Measurements from ENCODE around the gene PIP4K2C.

Gene PIP4K2C

GRCh38 chr12:57590864-57591781 is at the start of gene PIP4K2C:
PIP4K2C (plus strand) TSS chr12:57591192; CDS start chr12:57591290, 98 bp downstream.
- DNase-seq: peak; percentile 82

DNA sequence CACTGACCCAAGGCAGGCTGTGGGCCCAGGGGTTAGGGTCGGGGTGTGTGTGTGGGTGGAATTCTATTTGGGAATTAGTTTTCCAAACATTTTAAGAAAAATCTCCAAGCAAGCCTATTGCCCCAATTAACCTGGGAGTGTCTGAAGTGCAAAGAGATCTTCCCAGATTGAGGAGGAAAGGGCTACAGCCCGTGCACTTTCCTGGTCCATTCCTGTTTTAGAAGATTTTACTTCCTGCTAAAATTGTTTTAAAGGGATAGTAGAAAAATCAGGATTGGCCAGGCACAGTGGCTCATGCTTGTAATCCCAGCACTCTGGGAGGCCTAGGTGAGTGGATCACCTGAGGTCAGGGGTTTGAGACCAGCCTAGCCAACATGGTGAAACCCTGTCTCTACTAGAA is 49.3 kb upstream of the PIP4K2C start:
- no peak for DNase-seq

DNA sequence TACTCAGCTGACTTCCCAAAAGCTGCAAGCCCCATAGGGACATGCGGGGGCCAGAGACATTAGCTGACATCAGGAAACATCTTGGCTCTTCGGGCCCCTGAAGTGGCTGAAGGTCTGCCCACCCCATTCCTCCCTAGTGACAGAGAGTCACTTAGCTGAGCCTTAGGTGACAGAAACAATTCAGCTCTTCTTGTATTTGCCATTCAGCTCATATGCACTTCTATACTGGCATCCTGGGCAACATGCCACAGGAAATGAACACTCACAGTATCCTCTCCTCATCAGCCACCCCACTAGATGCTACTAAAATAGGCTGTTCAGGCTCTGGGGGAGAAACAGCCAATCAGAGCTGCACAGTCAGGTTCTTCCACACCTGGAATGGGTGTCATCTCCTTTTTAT is 47.4 kb upstream of the PIP4K2C start:
- no peak for DNase-seq

GRCh38 chr12:57545809-57546437 is 45.1 kb upstream of the PIP4K2C start:
- DNase-seq: no peak

- peak; percentile 98 for DNase-seq
These were observed 44.3 kb upstream of the PIP4K2C start, which contains the start of gene DCTN2 for GRCh38 chr12:57546438-57547287. DCTN2 (minus strand) TSS chr12:57547192; CDS start chr12:57547063, 129 bp downstream.

- no peak for DNase-seq
These were observed 43.5 kb upstream of the PIP4K2C start for GRCh38 chr12:57547288-57548012.

DNA sequence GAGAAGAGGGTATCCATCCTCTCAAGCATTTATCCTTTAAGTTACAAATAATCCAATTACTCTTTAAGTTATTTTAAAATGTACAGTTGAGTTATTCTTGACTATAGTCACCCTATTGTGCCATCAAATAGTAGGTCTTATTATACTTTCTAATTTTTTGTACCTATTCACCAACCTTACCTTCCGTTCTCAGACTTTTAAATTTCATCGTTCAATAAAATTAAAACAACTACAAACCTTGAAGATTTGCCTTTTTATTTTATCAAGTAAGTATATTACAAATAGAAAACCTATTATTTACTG is 43.0 kb upstream of the PIP4K2C start:
- no peak for DNase-seq

DNA sequence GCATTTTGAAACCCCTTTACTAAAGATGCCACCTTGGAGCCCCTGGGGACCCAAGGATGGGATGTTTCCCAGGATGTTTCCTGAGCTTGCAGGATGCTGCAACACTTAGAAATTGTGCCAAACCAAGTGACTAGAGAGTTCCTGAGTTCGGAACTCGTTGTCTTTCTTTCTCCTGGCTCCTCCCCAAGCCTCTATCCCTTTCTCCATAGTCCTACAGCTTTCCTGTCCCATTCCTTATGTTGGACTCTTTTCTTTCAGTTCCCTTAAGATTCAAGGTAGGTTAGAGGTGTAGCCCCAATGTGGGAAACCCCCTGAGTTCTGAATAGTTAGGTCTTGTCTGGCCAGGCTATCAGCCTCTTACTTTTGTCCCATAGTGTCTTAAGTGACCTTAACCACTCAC is 42.5 kb upstream of the PIP4K2C start:
- no peak for DNase-seq

- DNase-seq: no peak
These were observed 41.6 kb upstream of the PIP4K2C start for GRCh38 chr12:57549203-57549908.

DNA sequence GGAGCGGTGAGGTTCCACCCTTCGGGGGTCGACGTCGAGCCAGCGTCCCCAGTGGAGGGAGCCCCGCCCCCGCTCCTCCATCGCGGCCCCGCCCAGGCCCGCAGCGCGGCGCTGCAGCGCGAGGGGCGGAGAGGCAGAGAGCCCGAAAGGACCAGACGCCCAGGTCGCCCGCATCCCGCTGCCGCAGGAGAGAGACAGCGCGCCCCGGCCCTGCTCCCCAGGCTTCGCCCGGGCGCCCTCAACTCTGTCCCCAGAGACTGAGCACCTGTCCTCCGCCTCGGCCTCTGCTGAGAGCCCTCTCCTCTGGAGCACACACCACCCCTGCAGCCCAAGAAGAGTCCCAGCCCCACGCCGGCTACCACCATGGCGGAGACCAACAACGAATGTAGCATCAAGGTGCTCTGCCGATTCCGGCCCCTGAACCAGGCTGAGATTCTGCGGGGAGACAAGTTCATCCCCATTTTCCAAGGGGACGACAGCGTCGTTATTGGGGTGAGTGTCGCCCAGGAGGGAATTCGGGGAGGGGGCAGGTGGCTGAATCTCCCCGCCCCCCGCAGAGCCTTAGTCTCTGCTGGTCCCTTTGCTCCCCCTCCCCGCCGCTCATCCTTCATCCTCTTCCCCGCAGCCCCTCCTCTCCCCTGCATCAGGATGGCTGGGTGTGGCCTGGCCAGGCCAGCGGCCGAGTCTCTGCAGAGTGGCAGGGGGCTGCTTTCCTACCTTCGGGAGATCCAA is 40.9 kb upstream of the PIP4K2C start, which contains the start of gene KIF5A:
Gene KIF5A, plus strand, starts transcription at position 136 of the 732 bp plus-strand sequence. Its CDS starts 228 bp downstream, at position 364.
- peak; percentile 57 for DNase-seq

GRCh38 chr12:57550641-57551549 is 40.1 kb upstream of the PIP4K2C start:
- no peak for DNase-seq

GRCh38 chr12:57551637-57552305 is 39.2 kb upstream of the PIP4K2C start:
- DNase-seq: no peak

DNA sequence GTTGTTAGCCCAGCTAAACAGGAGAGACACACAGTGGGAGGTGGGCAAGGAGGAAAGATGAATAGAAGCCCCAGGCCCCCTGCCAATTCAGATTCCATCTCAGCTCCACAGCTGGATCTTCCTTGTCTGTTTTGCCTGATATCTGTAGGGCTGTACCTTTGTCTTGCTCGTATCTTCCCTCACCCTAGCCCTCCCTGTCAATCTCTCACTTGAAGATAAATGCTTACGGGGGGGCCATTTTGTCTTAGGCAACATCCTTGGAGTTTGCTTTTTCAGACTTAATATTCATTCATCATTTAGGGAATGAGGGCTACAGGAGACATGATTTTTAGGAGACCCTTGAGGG is 38.7 kb upstream of the PIP4K2C start:
- DNase-seq: no peak

DNA sequence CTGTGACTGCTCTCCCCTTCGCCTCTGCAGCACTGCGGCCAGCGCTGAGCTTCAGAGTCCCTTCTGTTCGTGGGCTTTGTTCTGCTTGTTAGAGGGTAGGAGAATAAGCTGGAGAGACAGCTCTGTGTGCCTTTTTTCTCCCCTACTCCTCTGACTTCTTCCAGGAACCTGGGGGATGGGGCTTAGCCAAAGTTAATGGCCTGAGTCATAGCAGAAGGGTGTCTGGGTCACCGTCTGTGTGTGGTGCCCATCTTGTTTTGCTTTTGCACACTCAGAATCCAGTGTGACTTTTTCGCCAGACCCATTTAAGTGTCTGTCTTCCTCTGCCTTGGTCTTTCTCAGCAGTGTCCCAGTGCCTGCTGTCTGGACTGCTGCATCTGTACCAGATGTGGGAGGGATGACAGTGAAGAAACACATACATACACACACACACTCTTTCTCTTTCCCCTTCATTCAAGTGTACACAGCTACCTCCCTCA is 38.1 kb upstream of the PIP4K2C start:
- DNase-seq: no peak

- DNase-seq: no peak
These were observed 37.4 kb upstream of the PIP4K2C start for GRCh38 chr12:57553343-57554202.

GRCh38 chr12:57554453-57554852 is 36.5 kb upstream of the PIP4K2C start:
- DNase-seq: no peak

- no peak for DNase-seq
These were observed 36.1 kb upstream of the PIP4K2C start for GRCh38 chr12:57554897-57555296.

- no peak for DNase-seq
These were observed 32.1 kb upstream of the PIP4K2C start for GRCh38 chr12:57558864-57559263.
